ENCODE data around the gene DCLK3.

DNA sequence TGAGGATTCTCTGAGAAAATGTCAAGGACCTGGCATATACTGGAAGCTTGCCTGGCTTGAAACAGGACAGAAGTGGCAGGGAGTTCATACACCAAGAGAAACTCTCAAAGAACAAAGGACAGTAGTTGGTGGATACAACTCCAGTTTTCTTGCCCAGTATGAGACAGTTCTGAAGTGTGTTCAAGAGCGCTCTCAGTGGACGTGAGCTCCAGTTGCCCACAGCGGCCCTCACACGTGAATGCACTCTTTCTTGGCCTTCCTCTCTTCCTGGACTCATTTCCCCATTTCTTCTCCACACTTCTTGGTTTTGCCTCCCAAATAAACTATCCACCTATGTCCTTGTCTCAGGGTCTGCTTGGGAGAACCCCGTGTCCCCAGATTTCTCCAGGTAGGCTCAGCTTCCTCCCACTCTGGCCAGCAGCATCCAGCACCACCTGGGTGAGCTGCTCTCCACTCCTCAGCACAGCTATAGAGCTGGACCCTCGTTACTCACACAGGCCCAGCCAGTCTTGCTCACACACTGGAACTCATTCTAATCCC lies 54.5 kb downstream of the DCLK3 start:
- TF ChIP-seq, protein P1, sequence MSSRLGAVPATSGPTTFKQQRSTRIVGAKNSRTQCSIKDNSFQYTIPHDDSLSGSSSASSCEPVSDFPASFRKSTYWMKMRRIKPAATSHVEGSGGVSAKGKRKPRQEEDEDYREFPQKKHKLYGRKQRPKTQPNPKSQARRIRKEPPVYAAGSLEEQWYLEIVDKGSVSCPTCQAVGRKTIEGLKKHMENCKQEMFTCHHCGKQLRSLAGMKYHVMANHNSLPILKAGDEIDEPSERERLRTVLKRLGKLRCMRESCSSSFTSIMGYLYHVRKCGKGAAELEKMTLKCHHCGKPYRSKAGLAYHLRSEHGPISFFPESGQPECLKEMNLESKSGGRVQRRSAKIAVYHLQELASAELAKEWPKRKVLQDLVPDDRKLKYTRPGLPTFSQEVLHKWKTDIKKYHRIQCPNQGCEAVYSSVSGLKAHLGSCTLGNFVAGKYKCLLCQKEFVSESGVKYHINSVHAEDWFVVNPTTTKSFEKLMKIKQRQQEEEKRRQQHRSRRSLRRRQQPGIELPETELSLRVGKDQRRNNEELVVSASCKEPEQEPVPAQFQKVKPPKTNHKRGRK (CRISPR knock-in tag; IDR thresholded peaks at IDR 0.05; ENCODE audit: borderline replicate concordance) = no peak
- TF ChIP-seq ELF4 (CRISPR knock-in tag; IDR thresholded peaks at IDR 0.05; ENCODE audit: low read depth) (no peak), ZNF232 (CRISPR knock-in tag; IDR thresholded peaks at IDR 0.05) (no peak), JUN (CRISPR knock-in tag; IDR thresholded peaks at IDR 0.05) (no peak), NR3C1 (CRISPR knock-in tag; conservative IDR thresholded peaks at IDR 0.05; ENCODE audit: low read depth) (no peak), CREM (CRISPR knock-in tag; IDR thresholded peaks at IDR 0.05) (no peak), KAT7 (CRISPR knock-in tag; IDR thresholded peaks at IDR 0.05; ENCODE audit: borderline replicate concordance) (no peak), RELA (CRISPR knock-in tag; IDR thresholded peaks at IDR 0.05; ENCODE audit: borderline replicate concordance) (no peak)
- TF ChIP-seq, protein P2, sequence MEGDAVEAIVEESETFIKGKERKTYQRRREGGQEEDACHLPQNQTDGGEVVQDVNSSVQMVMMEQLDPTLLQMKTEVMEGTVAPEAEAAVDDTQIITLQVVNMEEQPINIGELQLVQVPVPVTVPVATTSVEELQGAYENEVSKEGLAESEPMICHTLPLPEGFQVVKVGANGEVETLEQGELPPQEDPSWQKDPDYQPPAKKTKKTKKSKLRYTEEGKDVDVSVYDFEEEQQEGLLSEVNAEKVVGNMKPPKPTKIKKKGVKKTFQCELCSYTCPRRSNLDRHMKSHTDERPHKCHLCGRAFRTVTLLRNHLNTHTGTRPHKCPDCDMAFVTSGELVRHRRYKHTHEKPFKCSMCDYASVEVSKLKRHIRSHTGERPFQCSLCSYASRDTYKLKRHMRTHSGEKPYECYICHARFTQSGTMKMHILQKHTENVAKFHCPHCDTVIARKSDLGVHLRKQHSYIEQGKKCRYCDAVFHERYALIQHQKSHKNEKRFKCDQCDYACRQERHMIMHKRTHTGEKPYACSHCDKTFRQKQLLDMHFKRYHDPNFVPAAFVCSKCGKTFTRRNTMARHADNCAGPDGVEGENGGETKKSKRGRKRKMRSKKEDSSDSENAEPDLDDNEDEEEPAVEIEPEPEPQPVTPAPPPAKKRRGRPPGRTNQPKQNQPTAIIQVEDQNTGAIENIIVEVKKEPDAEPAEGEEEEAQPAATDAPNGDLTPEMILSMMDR (IDR thresholded peaks at IDR 0.05) = no peak
- TF ChIP-seq, protein P3, sequence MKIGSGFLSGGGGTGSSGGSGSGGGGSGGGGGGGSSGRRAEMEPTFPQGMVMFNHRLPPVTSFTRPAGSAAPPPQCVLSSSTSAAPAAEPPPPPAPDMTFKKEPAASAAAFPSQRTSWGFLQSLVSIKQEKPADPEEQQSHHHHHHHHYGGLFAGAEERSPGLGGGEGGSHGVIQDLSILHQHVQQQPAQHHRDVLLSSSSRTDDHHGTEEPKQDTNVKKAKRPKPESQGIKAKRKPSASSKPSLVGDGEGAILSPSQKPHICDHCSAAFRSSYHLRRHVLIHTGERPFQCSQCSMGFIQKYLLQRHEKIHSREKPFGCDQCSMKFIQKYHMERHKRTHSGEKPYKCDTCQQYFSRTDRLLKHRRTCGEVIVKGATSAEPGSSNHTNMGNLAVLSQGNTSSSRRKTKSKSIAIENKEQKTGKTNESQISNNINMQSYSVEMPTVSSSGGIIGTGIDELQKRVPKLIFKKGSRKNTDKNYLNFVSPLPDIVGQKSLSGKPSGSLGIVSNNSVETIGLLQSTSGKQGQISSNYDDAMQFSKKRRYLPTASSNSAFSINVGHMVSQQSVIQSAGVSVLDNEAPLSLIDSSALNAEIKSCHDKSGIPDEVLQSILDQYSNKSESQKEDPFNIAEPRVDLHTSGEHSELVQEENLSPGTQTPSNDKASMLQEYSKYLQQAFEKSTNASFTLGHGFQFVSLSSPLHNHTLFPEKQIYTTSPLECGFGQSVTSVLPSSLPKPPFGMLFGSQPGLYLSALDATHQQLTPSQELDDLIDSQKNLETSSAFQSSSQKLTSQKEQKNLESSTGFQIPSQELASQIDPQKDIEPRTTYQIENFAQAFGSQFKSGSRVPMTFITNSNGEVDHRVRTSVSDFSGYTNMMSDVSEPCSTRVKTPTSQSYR (CRISPR knock-in tag; IDR thresholded peaks at IDR 0.05) = no peak
- TF ChIP-seq, protein P4, sequence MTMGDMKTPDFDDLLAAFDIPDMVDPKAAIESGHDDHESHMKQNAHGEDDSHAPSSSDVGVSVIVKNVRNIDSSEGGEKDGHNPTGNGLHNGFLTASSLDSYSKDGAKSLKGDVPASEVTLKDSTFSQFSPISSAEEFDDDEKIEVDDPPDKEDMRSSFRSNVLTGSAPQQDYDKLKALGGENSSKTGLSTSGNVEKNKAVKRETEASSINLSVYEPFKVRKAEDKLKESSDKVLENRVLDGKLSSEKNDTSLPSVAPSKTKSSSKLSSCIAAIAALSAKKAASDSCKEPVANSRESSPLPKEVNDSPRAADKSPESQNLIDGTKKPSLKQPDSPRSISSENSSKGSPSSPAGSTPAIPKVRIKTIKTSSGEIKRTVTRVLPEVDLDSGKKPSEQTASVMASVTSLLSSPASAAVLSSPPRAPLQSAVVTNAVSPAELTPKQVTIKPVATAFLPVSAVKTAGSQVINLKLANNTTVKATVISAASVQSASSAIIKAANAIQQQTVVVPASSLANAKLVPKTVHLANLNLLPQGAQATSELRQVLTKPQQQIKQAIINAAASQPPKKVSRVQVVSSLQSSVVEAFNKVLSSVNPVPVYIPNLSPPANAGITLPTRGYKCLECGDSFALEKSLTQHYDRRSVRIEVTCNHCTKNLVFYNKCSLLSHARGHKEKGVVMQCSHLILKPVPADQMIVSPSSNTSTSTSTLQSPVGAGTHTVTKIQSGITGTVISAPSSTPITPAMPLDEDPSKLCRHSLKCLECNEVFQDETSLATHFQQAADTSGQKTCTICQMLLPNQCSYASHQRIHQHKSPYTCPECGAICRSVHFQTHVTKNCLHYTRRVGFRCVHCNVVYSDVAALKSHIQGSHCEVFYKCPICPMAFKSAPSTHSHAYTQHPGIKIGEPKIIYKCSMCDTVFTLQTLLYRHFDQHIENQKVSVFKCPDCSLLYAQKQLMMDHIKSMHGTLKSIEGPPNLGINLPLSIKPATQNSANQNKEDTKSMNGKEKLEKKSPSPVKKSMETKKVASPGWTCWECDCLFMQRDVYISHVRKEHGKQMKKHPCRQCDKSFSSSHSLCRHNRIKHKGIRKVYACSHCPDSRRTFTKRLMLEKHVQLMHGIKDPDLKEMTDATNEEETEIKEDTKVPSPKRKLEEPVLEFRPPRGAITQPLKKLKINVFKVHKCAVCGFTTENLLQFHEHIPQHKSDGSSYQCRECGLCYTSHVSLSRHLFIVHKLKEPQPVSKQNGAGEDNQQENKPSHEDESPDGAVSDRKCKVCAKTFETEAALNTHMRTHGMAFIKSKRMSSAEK (CRISPR knock-in tag; IDR thresholded peaks at IDR 0.05; ENCODE audit: borderline replicate concordance) = no peak
- TF ChIP-seq, protein P5, sequence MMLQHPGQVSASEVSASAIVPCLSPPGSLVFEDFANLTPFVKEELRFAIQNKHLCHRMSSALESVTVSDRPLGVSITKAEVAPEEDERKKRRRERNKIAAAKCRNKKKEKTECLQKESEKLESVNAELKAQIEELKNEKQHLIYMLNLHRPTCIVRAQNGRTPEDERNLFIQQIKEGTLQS (CRISPR knock-in tag; conservative IDR thresholded peaks at IDR 0.05) = no peak

Data from WTC11 (cell line).